HG03135 (cell line): ENCODE results near the gene MARK2.
"Not testable (repeated sequence)": the region's sequence is repeated elsewhere in the genome, so short reads cannot be mapped to it uniquely, and the experiment has no call there.

Experiments used
- ATAC-seq: cut with Tn5 transposase; IDR thresholded peaks from one replicate; pipeline ENCODE4 v1.9.1; 2021; ENCODE audit warnings: mild to moderate bottlenecking, moderate library complexity; ENCODE audit not compliant: unreplicated experiment

The MARK2 gene

DNA sequence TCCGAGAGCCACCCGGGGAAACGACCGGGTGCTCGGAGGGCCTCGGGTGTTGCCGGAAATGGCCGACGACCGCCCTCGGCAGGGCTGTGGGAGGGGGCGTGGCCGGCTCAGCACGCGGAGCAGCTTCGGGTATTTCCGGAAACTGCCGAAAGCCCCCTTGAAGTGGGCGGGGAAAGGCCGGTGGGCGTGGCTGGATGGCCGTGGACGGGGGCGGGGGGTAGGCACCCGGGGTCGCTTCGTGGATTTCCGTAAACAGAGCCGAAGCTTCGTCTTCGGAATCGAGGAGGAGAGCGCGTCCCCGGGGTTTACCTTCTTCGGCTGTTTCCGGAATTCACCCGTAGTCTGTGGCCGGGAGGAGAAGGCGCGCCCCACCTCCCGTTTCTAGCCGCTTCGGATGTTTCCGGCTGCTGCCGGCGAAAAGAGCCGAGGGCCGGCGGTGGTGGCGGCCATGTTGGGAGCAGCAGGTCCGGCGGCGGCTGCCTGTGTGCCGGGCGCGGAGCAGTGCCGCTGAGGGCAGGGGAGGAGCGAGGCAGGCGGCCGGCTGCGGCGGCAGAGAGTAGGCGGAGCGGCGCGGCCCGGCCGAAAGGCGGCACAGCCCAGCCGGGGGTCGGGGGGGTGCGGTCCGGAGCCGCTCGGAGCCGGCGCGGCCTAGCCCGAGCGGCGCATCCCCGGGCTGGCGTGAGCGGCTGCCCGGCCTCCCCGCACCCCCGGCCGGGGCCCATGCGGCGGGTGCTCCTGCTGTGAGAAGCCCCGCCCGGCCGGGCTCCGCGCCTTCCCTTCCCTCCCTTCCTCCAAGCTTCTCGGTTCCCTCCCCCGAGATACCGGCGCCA, at the start of gene MARK2:
MARK2 (plus strand) TSS at position 433 of the 830 bp plus-strand sequence; CDS start at position 830, 397 bp downstream.
- peak; percentile 73 for ATAC-seq

DNA sequence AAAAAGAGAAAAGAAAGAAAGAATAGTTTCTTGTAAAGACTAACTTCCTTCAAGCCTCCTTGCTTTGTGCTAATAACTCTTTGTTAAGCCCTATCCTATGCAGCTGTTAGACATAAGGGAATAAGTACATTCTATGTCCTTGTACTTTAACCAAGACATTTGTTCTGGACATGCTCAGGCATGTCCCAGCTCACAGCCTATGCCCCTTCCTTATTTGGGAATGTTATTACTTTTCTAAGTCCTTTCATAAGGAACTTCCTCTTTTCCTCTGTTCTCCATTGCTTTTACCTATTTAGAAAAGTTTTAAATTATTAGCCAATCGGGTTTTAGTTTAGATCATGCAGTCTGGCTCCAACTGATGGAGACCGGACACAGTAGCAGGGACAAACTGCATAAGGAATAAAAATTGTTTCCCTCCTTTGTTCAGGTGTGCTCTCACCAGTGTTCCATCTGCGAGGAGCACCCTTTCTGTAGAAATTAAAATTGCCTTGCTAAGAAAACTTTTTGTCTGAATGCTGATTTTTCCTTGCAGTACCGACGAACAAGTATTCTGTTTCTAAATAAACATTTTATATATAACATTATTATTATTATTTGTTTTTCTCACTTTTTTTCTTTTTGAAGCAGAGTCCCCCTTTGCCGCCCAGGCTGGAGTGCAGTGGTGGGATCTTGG, 47.3 kb upstream of the MARK2 start:
- no peak for ATAC-seq

DNA sequence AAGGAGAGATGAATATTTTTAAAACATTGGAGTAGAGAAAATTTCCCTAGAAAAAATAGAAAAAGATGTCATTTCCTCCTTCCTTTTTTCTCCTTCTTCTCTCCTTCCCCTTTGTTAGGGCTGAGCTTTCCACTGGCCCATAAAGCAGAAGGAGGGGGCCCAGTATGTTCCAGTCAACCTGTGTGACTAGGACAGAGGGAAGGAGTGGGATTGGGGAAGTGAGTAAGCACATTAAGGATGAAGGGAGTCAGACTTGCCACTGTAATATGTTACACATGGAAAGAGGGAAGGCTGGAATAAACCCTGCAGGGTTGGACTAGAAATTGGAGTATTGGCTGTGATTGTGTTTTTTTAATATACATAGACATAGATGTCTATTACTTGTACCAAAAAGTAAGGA, 45.7 kb upstream of the MARK2 start:
- ATAC-seq = no peak

DNA sequence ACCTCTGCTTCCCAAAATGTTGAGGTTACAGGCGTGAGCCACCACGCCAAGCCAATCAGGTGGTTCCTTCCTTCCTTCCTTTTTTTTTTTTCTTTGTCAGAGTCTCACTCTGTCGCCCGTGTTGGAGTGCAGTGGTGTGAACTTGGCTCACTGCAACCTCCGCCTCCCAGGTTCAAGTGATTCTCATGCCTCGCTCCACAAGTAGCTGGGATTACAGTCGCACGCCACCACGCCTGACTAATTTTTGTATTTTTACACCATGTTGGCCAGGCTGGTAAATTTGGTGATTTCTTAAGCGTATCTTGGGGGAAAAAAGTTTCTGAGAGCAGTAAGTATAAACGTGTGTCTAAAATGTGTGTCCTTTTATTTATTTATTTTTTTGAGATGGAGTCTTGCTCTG, 43.8 kb upstream of the MARK2 start:
- no peak for ATAC-seq

DNA sequence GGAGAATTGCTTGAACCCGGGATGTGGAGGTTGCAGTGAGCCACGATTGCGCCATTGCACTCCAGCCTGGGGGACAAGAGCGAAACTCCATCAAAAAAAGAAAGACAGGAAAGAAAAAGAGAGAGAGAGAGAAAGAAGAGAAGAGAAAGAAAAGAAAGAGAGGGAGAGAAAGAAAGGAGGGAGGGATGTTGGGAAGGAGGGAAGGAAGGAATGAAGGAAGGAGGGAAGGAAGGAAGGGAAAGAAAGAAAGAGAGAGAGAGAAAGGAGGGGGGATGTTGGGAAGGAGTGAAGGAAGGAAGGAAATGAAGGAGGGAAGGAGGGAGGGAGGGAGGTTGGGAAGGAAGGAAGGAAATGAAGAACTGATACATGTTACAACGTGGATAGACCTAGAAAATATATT, 38.0 kb upstream of the MARK2 start:
- ATAC-seq = no peak

DNA sequence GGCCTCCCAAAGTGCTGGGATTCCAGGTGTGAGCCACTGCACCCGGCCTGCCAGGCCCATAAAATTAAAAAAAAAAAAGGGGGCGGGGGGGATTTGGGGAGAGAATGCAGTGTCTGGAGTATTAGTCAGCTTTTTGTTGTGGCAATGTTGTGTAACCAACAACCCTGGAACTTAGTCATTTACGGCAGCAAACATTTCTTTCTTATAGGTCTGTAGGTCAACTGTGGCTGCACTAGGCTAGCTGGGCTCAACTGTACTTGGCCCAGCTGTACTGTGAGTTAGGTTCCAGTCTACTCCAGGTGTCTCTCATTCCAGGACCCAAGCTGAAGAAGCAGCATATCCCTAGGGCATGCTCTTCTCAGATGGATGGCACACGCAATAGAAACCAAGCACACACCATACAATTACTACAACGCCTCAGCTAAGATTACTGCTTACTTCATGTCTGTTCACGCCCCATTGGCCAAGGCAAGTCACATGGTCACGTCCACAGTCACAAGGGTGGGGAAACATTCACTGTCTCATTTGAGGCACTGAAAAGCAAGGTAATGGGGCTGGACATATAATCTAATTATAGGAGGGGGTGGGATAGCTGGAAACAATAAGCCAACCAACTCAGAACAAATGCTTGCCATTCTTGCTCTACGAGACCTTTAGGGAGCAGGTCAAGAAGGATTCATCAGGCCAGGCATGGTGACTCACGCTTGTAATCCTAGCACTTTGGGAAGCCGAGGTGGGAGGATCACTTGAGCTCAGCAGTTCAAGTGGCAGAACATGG, 36.1 kb upstream of the MARK2 start:
- ATAC-seq = no peak

DNA sequence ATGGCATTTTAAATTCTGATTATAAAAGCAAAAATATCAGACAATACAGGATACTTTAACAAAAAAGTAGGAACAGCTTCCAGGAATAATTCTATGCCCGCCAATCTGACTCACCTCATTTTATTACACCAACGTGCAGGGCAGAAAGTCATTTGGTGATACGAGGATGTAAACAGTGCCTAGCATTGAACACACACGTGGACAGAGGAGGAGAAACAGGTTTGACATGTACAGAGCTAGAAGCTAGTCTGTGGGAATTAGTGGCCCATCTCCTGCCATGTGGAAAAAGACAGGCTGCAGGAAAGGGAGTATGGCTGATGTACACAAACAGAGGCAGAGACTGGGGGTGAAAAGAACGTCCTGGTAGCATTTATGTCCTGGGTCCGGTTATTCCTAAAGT, 34.7 kb upstream of the MARK2 start:
- ATAC-seq = no peak

DNA sequence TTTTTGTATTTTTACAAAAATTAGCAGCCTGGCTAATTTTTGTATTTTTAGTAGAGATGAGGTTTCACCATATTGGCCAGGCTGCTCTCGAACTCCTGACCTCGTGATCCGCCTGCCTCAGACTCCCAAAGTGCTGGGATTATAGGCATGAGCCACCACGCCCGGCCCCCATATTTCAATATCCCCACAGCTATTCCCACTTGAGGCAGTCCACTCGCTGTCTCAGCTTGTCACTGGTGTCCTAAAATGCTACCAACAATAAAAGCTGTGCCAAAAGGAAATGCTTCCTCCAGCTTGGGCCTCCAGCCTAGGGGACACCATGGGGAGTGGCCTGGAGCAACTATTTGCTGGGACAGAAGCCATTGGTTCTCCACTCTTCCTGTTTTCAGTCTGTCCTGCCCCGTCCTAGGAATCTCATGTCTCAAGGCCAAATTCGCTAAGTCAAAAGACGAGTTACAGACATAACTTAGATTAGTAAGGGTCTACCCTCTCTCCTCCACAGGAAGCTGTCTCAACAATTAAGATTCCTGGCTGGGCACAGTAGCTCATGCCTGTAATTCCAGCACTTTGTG, 33.0 kb upstream of the MARK2 start:
- no peak for ATAC-seq

DNA sequence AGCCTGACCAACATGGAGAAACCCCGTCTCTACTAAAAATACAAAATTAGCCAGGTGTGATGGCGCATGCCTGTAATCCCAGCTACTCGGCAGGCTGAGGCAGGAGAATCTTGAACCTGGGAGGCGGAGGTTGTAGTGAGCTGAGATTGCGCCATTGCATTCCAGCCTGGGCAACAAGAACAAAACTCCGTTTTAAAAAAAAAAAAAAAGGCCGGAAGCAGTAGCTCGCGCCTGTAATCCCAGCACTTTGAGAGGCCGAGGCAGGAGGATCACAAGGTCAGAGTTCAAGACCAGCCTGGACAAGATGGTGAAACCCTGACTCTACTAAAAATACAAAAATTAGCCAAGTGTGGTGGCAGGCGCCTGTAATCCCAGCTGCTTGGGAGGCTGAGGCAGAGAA, 28.5 kb upstream of the MARK2 start:
- not testable (repeated sequence) for ATAC-seq

DNA sequence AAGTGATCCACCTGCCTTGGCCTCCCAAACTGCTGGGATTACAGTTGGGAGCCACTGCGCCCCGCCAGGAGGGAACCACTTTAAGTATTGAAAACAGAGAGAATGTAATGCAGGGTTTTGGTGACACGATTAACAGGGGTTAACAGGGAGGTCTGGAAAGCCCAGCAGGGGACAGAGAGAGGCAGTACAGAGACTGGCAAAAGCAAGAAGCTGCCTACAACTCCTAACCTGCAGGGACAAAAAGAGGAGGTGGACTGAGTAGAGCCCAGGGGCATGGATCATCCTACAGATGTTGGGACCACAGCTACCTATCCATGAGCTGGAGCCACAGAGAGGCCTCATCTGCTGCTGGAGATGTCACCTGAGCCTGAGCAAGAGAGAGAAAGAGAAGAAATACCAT, 27.4 kb upstream of the MARK2 start:
- ATAC-seq = no peak

DNA sequence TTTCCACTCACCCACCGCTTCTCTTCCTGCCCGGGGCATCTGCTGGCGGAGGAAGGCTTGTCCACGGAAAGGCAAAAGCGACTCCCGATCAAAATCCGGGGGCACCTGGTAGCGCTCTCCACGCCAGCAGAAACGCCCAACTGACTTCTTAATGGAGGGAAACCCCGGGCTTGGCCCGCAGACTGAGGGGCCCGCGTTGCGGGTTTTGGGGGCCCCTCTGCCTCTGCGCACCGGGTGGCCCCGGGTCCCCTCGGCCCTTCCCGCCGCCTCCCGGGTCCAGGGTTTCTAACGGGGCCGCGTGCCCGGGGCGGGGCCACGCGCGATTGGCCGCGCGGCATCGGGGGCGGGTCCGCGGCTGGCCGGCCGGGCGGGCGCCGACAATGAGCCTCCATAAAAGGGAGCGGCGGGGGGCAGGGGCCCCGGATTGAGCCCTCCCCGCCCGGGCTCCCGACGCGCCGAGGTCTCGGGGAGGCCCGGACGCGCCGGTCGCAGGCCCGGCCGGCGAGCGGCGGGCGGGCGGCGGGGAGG, 25.8 kb upstream of the MARK2 start, which contains the start of gene SPINDOC:
SPINDOC (plus strand) TSS at position 422 of the 528 bp plus-strand sequence. CDS start 231 bp downstream, outside the sequence.
- ATAC-seq = peak; percentile 69

DNA sequence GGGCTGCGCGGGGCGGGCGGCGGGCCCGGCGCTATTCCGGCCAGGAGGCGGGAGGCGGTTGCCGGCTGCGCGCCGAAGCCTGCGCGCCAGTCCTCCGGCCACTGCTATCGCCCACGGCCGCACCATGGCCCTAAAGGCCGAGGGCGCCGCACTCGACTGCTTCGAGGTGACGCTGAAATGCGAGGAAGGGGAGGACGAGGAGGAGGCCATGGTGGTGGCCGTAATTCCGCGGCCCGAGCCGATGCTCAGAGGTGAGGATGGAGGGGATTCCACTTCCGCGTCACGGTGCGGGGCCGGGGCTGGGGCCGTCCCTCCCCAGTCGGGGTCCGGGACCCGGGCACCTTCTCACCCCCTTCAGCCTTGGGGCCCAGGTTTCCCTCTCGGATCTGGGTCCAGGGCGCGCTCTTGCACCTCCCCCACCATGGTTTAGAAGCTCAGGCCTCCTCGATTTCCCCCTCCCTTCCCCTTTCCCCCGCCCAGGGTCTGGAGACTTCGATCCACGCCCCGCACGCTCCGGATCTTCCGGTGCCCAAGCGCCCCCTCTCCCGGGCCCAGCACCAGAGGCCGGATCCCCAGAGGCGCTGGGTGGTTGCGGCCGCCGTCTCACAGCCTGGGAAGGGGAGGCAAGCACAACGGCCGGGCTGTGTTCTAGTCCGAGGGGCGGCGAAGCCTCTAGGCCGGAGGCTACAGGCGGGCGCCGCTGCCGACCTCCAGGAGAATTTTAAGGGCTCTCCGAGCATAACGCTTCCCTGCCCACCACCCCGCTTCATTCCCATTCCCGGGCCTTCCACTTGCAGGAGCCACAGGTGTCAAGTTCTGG, 25.1 kb upstream of the MARK2 start:
- peak; percentile 30 for ATAC-seq

DNA sequence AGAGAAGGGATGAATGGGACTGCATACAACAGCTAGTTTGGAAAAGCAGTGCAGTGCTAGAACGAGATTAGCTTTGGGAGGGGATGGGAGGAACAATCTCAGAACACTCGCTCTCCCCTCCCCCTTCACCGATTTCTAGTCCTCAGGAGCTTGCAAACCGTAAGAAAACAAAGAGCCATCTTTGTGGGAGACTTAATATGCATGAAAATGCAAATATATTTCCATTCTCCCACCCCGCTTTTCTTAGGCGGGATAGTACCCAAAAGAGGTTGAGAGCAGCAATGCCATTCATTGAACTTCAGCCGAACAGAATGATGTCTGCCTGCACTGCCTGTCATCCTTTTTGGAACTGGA, 24.6 kb upstream of the MARK2 start:
- no peak for ATAC-seq

DNA sequence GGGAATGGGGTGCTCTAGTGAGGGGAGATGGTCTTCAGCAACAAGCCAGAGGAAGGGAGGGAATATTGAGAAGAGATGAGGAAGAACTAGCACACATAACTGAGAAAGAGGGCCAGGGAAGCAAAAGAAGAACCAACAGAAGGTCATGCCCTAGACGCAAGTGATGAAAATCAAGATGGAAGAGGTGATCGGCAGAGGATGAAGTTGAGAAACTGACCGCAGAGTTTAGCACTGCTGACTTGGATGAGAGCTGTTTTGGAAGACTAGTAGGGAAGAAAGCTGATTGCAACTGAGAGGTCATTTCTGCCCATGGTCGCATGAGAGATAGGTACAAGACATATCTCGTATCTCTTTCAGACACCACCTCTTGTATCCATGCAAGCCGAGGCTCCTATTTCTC, 22.7 kb upstream of the MARK2 start:
- ATAC-seq = no peak

DNA sequence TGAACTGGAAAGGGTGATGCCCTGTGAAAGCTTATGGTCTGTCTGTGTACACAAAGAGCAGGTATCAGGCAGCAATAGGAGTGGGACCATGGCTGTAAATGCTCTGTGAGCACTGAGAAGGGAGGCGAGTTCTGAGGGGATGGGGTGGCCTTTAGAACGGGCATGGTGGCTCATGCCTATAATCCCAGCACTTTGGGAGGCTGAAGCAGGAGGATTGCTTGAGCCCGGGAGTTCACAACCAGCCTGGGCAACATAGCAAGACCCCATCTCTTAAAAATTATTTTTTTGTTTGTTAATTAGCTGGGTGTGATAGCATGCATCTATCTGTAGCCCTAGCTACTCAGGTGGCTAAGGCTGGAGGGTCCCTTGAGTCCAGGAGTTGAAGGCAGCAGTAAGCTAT, 22.2 kb upstream of the MARK2 start:
- no peak for ATAC-seq

DNA sequence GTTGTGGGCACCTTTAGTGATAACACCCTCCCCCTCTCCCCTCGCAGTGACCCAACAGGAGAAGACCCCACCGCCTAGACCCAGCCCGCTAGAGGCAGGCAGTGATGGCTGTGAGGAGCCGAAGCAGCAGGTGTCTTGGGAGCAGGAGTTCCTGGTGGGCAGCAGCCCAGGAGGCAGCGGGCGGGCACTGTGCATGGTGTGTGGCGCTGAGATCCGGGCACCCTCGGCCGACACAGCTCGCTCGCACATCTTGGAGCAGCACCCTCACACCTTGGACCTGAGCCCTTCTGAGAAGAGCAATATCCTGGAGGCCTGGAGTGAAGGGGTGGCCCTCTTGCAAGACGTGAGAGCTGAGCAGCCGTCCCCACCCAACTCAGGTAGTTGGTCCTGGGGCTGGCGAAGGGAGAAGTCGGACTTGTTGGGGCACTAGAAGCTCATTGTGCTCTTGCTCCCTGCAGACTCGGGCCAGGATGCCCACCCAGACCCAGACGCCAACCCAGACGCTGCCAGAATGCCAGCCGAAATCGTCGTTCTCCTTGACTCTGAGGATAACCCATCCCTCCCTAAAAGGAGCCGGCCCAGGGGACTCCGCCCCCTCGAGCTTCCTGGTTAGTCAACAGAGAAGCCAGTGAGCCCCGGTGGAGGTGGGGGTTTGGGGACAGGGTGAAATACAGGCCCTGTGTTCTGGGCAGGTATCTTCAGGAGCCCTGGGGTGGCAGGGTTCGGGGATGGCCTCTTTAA, 21.0 kb upstream of the MARK2 start:
- ATAC-seq = no peak

DNA sequence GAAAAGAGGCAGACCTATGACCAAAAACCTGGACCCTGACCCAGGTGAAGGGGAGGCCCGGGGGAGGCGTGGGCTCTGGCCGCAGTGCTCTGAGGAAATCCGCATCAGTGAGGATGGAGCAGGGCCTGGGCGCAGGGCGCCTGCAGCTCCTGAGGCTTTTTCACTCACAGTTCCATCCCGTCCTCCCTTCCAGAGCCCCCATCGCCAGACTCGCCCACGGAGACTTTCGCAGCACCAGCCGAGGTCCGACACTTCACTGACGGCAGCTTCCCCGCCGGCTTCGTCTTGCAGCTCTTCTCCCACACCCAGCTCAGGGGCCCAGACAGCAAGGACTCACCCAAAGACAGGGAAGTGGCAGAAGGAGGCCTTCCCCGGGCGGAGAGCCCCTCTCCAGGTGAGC, 20.3 kb upstream of the MARK2 start:
- ATAC-seq = no peak

DNA sequence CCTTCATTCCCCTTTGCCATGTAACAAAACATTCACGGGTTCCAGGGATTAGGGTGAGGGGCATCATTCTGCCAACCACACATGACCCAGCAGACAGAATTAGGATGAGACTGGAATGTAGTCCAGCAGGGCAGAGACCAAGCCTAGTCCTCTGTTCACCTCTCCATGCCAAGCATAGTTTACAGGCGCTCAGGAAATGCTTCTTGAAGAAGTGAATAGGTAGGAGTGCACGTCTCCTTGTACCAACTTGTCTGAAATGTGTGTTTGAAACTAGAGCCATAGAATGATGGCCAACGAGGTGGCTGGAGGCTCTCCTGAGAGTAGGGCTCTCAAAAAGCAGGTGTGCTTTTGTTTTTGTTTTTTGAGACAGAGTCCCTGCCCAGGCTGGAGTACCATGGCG, 17.5 kb upstream of the MARK2 start:
- no peak for ATAC-seq

DNA sequence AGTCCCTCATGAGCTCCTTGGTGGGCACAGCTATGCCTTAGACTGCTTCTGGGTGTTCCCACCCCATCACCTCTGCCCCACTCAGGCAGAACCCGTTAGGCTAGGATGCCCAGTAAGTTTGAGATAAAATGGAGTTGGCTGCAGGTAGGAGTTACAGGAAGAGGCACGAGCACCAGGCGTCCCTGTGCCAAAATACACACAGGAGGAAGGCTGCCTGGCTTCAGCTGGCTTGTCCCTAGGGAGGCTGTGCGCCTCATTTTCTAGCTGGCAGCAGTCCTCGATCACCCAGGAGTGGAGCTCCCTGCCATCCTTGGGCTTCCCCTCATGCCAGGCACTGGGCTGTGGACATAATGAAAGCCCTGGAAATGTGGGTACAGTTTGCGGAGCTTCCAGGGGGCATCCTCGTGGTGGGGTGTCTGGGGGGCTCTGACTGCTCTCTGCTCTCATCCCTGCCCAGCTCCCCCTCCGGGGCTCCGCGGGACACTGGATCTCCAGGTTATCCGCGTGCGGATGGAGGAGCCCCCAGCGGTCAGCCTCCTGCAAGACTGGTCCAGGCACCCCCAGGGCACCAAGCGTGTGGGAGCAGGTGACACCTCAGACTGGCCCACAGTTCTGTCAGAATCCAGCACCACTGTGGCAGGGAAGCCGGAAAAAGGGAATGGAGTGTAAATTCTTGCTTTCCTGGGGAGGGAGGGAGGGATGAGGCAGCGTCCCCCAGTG, 12.3 kb upstream of the MARK2 start:
- ATAC-seq = no peak
